IMR-90 (cell line): ENCODE results near the gene ZNF684. TPM values are rescaled to one million over a fixed set of nuclear protein-coding genes. Genes with fewer than 3 reads are reported as not detected.

Experiments
- ATAC-seq: fragments of 200-7000 bp; cut with Tn5 transposase; 2 replicates; pipeline ENCODE4 v1.9.1; 2020; ENCODE audit warnings: low read depth, mild to moderate bottlenecking, moderate library complexity
- BruUV-seq: library from RNA; stranded (reverse); fragments of 400-500 nt; replicated peaks from 2 replicates; lab custom pipeline; 2021; lab: Mats Ljungman, UMichigan
- CTCF ChIA-PET: fragments of 300-600 bp; formaldehyde crosslinking; extraction: SDS; loops from one replicate; lab custom pipeline; 2021; ENCODE audit warnings: antibody characterized with exemption; lab: Yijun Ruan, JAX
- POLR2A ChIA-PET: fragments of 300-600 bp; sonication (Branson Sonifier 250); formaldehyde crosslinking; loops from one replicate; lab custom pipeline; 2022; ENCODE audit warnings: antibody characterized with exemption; ENCODE audit not compliant: unreplicated experiment; lab: Charles Lee
- DNase-seq: peaks from one replicate; pipeline ENCODE4 v3.0.0; 2013
- H2AFZ ChIP-seq: replicated peaks from 2 replicates; pipeline ENCODE3; 2013; ENCODE audit warnings: low read length, mild to moderate bottlenecking; ENCODE audit not compliant: poor library complexity
- H2AK5ac ChIP-seq: 2 replicates; pipeline ENCODE4 v1.6.1; 2013; ENCODE audit warnings: low read depth, low read length, inconsistent platforms
- H2AK9ac ChIP-seq: replicated peaks from 2 replicates; pipeline ENCODE3; 2013; ENCODE audit warnings: mild to moderate bottlenecking, low read depth, low read length, moderate library complexity; ENCODE audit not compliant: poor library complexity
- H2BK120ac ChIP-seq: 2 replicates; pipeline ENCODE4 v1.6.1; 2013; ENCODE audit warnings: low read depth, low read length, inconsistent platforms
- H2BK15ac ChIP-seq: 3 replicates; pipeline ENCODE4 v1.6.1; 2013; ENCODE audit warnings: low read depth, low read length, inconsistent platforms
- H2BK20ac ChIP-seq: 2 replicates; pipeline ENCODE4 v1.6.1; 2013; ENCODE audit warnings: low read depth, mild to moderate bottlenecking, inconsistent platforms, low read length, moderate library complexity
- H2BK5ac ChIP-seq: 2 replicates; pipeline ENCODE4 v1.6.1; 2013; ENCODE audit warnings: mild to moderate bottlenecking, low read depth, low read length, inconsistent platforms; ENCODE audit not compliant: poor library complexity, severe bottlenecking
- H3K14ac ChIP-seq: replicated peaks from 2 replicates; pipeline ENCODE4 v1.6.1; 2013; ENCODE audit warnings: low read depth, low read length, inconsistent platforms
- H3K18ac ChIP-seq: 2 replicates; pipeline ENCODE4 v1.6.1; 2013; ENCODE audit warnings: low read depth, low read length, control low read depth
- H3K23ac ChIP-seq: 2 replicates; pipeline ENCODE4 v1.6.1; 2013; ENCODE audit warnings: low read depth, low read length, inconsistent platforms
- H3K27ac ChIP-seq: 2 replicates; pipeline ENCODE4 v1.5.1; 2013; ENCODE audit warnings: mild to moderate bottlenecking, control low read depth, low read length; ENCODE audit not compliant: insufficient read depth
- H3K27me3 ChIP-seq: 2 replicates; pipeline ENCODE4 v1.6.1; 2013; ENCODE audit warnings: low read length; ENCODE audit not compliant: control insufficient read depth, insufficient read depth
- H3K36me3 ChIP-seq: 2 replicates; pipeline ENCODE4 v1.6.1; 2013; ENCODE audit warnings: low read length, mixed read lengths; ENCODE audit not compliant: control insufficient read depth, insufficient read depth
- H3K4ac ChIP-seq: 2 replicates; pipeline ENCODE4 v1.6.1; 2013; ENCODE audit warnings: low read depth, low read length, inconsistent platforms
- H3K4me1 ChIP-seq: 2 replicates; pipeline ENCODE4 v1.6.1; 2013; ENCODE audit warnings: low read length, mixed read lengths; ENCODE audit not compliant: control insufficient read depth, insufficient read depth
- H3K4me2 ChIP-seq: 2 replicates; pipeline ENCODE4 v1.6.1; 2013; ENCODE audit warnings: low read depth, mild to moderate bottlenecking, control low read depth, low read length, moderate library complexity
- H3K4me3 ChIP-seq: 2 replicates; pipeline ENCODE4 v1.5.1; 2013; ENCODE audit warnings: low read depth, mild to moderate bottlenecking, control low read depth, low read length, moderate library complexity; ENCODE audit not compliant: insufficient read depth
- H3K56ac ChIP-seq: 2 replicates; pipeline ENCODE4 v1.6.1; 2013; ENCODE audit warnings: low read length, inconsistent platforms; ENCODE audit not compliant: insufficient read depth; ENCODE audit errors: extremely low read depth
- H3K79me1 ChIP-seq, 2 experiments: 2 replicates each; pipeline ENCODE4 v1.6.1; 2013; ENCODE audit warnings: low read length in 2 of 2, inconsistent platforms in 1 of 2, low read depth in 1 of 2
- H3K9ac ChIP-seq: 2 replicates; pipeline ENCODE4 v1.6.1; 2013; ENCODE audit warnings: low read depth, low read length, control low read depth
- H3K9me1 ChIP-seq: 2 replicates; pipeline ENCODE4 v1.6.1; 2013; ENCODE audit warnings: low read length, inconsistent platforms; ENCODE audit not compliant: insufficient read depth
- H3K9me3 ChIP-seq: 2 replicates; pipeline ENCODE4 v1.6.1; 2013; ENCODE audit warnings: low read length; ENCODE audit not compliant: control insufficient read depth, insufficient read depth
- H4K20me1 ChIP-seq: 2 replicates; pipeline ENCODE4 v1.6.1; 2013; ENCODE audit warnings: low read length, inconsistent platforms; ENCODE audit not compliant: insufficient read depth
- H4K5ac ChIP-seq: 2 replicates; pipeline ENCODE4 v1.6.1; 2013; ENCODE audit warnings: mild to moderate bottlenecking, low read depth, low read length, control low read depth
- H4K8ac ChIP-seq, 2 experiments: 2 replicates each; pipeline ENCODE4 v1.6.1; 2013; ENCODE audit warnings: low read depth in 2 of 2, low read length in 2 of 2, control low read depth in 1 of 2, inconsistent platforms in 1 of 2
- H4K91ac ChIP-seq: 2 replicates; pipeline ENCODE4 v1.6.1; 2013; ENCODE audit warnings: low read depth, low read length, inconsistent platforms; ENCODE audit not compliant: insufficient read depth
- CTCF ChIP-seq: conservative IDR thresholded peaks from 2 replicates; pipeline ENCODE4 v1.5.1; 2012; ENCODE audit warnings: mild to moderate bottlenecking, low read depth, low read length, improper control_type of control experiment
- MXI1 ChIP-seq: IDR thresholded peaks from 2 replicates; pipeline ENCODE4 v1.6.1; 2012; ENCODE audit warnings: low read depth, mild to moderate bottlenecking, low read length, moderate library complexity, borderline replicate concordance
- RAD21 ChIP-seq: IDR thresholded peaks from 2 replicates; pipeline ENCODE4 v1.6.1; 2012; ENCODE audit warnings: low read length, improper control_type of control experiment
- RCOR1 ChIP-seq: IDR thresholded peaks from 2 replicates; pipeline ENCODE4 v1.6.1; 2012; ENCODE audit warnings: mild to moderate bottlenecking, low read length, improper control_type of control experiment; ENCODE audit not compliant: insufficient replicate concordance
- USF2 ChIP-seq: fragments of 150-350 bp; IDR thresholded peaks from 2 replicates; pipeline ENCODE4 v1.6.1; 2017; ENCODE audit warnings: mild to moderate bottlenecking, antibody characterized with exemption, low read length, low read depth
- WGBS, 2 experiments: methylation state at CpG; one replicate each; pipeline versions ENCODE4 v1.1.5 to v1.1.7; 2013; ENCODE audit warnings: missing lambda C conversion rate in 2 of 2; ENCODE audit not compliant: insufficient read length in 1 of 2; ENCODE audit errors: extremely low coverage in 2 of 2; 5-methylcytosine and 5-hydroxymethylcytosine counted together
- dilution Hi-C: fragments of 300-500 bp; cut with HindIII; formaldehyde crosslinking; loops from one replicate; pipeline ENCODE4 v1.14.3; 2018; ENCODE audit warnings: low sequenced_read_pairs; ENCODE audit not compliant: unreplicated experiment
- in situ Hi-C: fragments of 300-500 bp; cut with MboI; formaldehyde crosslinking; loops from 3 replicates; pipeline ENCODE4 v1.14.3; 2019; ENCODE audit warnings: low sequenced_read_pairs, inconsistent platforms, mixed read lengths
- intact Hi-C: fragments of 100-400 bp; cut with micrococcal nuclease; formaldehyde crosslinking; loops from 2 replicates; pipeline ENCODE4 v1.10.0; 2022
- polyA plus RNA-seq, 3 experiments: library from polyadenylated mRNA; depleted of rRNA; stranded (reverse); fragments of >200 nt; gene quantifications; 2 replicates each; pipeline ENCODE4 v1.2.3, GENCODE V29; 2012; ENCODE audit warnings: low replicate concordance in 1 of 3
- total RNA-seq: library from RNA; depleted of rRNA; stranded (reverse); fragments of >200 nt; gene quantifications from 2 replicates; pipeline ENCODE4 v1.2.3, GENCODE V29; 2012

The ZNF684 gene
- total and polyA plus RNA-seq, 2 of the 4 experiments (the other 2 are of a cell fraction) = 1.4 to 4.1 TPM

GRCh38 chr1:40592107-40592803 lies 60.8 kb downstream of the ZNF684 start:
- H3K4me3 ChIP-seq = no peak overlapping the region
- dilution Hi-C loops = no loop called here
- no peak overlapping the region for H2BK15ac ChIP-seq
- TF ChIP-seq RCOR1 = no peak
- peak; percentile 40 for TF ChIP-seq CTCF
- no peak for TF ChIP-seq MXI1
- no peak for TF ChIP-seq USF2
- TF ChIP-seq RAD21 = peak; percentile 37
- H3K27me3 ChIP-seq = peaks cover 7% of the 10 kb centered on the region
- no peak overlapping the region for H2BK120ac ChIP-seq
- H3K56ac ChIP-seq = no peak overlapping the region
- CTCF ChIA-PET = no interaction called here
- H2AK9ac ChIP-seq = no peak overlapping the region
- H3K27ac ChIP-seq = no peak overlapping the region
- H4K91ac ChIP-seq = no peak overlapping the region
- H4K5ac ChIP-seq = no peak overlapping the region
- no peak overlapping the region for H3K4ac ChIP-seq
- WGBS, 2 experiments = 57% methylated on average over 1 of the region's 6 CpGs; no CpG with 5 or more reads in 1 of the 2 experiments
- no peak overlapping the region for H2BK5ac ChIP-seq
- H2AK5ac ChIP-seq = no peak overlapping the region
- H4K8ac ChIP-seq = no peak overlapping the region
- H3K9ac ChIP-seq = no peak overlapping the region
- no peaks in the 10 kb centered on the region for H3K9me3 ChIP-seq
- no peak overlapping the region for H3K23ac ChIP-seq
- H3K9me1 ChIP-seq = no peaks in the 10 kb centered on the region
- no TSS peak for BruUV-seq
- H3K36me3 ChIP-seq = no peaks in the 10 kb centered on the region
- H2AFZ ChIP-seq = no peak overlapping the region
- H3K4me1 ChIP-seq = no peaks in the 10 kb centered on the region
- in situ Hi-C loops = no loop called here
- no peak overlapping the region for H2BK20ac ChIP-seq
- H3K18ac ChIP-seq = no peak overlapping the region
- no peaks in the 10 kb centered on the region for H3K79me1 ChIP-seq
- H3K4me2 ChIP-seq = no peak overlapping the region
- no peaks in the 10 kb centered on the region for H4K20me1 ChIP-seq
- no peak overlapping the region for H3K14ac ChIP-seq
- intact Hi-C loops = no loop called here
- DNase-seq (peak; percentile 17), ATAC-seq (no peak; the same call in 1 of the 2 replicates)
- POLR2A ChIA-PET = no interaction called here
